Ramos (cell line): ENCODE data around the gene ZSCAN5B.
"Not testable (repeated sequence)": the region's sequence is repeated elsewhere in the genome, so short reads cannot be mapped to it uniquely, and the experiment has no call there.

Source experiments
- in situ Hi-C: fragments of 300-500 bp; cut with MboI; formaldehyde crosslinking; loops from one replicate; pipeline ENCODE4 v1.14.3; 2022; ENCODE audit warnings: low sequenced_read_pairs; ENCODE audit not compliant: unreplicated experiment

Gene ZSCAN5B

DNA sequence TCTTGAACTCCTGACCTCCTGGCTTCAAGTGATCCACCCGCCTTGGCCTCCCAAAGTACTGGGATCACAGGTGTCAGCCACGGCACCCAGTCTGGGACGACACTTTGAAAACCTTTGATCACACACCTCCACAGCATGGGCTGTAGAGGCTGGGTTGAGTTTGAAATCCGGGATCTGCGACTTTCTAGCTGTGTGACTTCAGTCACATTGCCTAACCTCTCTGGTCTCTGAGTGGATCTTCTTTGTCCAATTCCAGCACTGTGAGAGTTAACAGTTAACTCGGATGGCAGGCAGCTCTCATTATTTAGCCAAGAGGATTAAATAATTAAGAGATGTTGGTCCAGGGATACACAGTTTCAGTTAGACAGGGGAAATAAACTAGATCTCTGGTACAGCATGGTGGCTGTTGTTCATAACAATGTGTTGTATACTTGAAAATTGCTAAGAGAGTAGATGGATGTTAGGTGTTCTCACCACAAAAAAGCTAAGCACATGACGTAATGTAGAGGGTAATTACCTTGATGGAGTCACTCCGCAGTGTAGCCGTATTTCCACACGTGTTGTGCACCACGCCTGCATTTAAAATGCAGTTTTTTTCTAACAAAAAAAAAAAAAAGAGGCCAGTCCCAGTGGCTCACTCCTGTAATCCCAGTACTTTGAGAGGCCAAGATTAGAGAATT lies 19.9 kb downstream of the ZSCAN5B start:
- in situ Hi-C loops, result no loop called here

- in situ Hi-C loops, result no loop called here
These were observed 20.7 kb downstream of the ZSCAN5B start for GRCh38 chr19:56176881-56177280.

DNA sequence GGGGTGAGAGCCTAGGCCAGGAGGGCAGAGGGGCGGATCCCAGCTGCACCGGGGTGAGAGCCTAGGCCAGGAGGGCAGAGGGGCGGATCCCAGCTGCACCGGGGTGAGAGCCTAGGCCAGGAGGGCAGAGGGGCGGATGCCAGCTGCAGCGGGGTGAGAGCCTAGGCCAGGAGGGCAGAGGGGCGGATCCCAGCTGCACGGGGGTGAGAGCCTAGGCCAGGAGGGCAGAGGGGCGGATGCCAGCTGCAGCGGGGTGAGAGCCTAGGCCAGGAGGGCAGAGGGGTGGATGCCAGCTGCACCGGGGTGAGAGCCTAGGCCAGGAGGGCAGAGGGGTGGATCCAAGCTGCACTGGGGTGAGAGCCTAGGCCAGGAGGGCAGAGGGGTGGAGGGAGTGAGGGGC lies 21.3 kb downstream of the ZSCAN5B start:
- in situ Hi-C loops, result not testable (repeated sequence)

GRCh38 chr19:56175861-56176307 lies 21.7 kb downstream of the ZSCAN5B start, which contains the start of gene GALP:
GALP (plus strand) TSS chr19:56176008; CDS start chr19:56177109, 1,101 bp downstream.
- in situ Hi-C loops, result not testable (repeated sequence)

GRCh38 chr19:56174550-56174949 lies 23.0 kb downstream of the ZSCAN5B start:
- in situ Hi-C loops, result no loop called here

DNA sequence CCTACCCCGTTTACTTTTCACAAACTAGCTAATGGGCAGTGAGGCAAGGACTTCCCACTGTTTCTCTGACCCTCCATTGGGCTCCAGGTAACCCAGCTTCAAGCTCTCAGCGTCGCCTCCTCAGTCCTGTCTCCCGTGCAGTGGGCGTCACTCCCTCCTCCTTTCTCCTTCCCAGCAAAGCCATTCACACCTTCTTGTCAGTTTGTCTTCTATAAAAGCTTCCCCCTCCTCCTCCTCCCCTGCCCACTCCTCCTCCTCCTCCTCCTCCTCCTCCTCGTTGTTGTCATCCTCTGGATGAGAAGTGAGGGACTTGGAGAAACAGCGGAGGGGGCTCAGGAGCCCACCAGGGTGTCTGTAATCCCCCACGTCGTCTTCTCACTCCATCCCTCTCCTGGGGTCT lies 23.5 kb downstream of the ZSCAN5B start:
- in situ Hi-C loops, result no loop called here

GRCh38 chr19:56170261-56170660 lies 27.3 kb downstream of the ZSCAN5B start:
- in situ Hi-C loops, result no loop called here

DNA sequence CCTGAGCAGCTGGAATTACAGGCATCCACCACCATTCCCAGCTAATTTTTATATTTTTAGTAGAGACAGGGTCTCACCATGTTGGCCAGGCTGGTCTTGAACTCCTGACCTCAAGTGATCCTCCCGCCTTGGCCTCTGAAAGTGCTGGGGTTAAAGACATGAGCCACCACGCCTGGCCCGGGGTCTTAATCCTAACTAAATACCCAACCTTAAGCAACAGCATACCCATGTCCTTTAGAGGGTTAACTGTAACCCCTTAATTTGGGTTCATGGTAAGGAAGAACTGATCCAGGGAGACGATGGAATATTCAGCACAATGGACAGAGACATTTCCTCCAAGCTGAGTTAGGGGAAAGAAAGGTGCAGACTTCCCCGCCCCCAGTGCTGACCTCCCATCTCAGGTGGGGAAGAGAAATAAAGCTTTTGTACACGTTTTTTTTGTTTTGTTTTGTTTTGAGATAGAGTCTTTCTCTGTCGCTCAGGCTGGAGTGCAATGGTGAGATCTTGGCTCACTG lies 30.5 kb downstream of the ZSCAN5B start:
- in situ Hi-C loops, result loop anchor here (5.0 kb wide), 1 partner anchor 85 kb away; no protein-coding TSS in a partner anchor

- in situ Hi-C loops, result no loop called here
These were observed 34.5 kb downstream of the ZSCAN5B start for GRCh38 chr19:56163097-56163496.

GRCh38 chr19:56162258-56162657 lies 35.3 kb downstream of the ZSCAN5B start:
- in situ Hi-C loops, result no loop called here

GRCh38 chr19:56161534-56161933 lies 36.0 kb downstream of the ZSCAN5B start:
- in situ Hi-C loops, result no loop called here

DNA sequence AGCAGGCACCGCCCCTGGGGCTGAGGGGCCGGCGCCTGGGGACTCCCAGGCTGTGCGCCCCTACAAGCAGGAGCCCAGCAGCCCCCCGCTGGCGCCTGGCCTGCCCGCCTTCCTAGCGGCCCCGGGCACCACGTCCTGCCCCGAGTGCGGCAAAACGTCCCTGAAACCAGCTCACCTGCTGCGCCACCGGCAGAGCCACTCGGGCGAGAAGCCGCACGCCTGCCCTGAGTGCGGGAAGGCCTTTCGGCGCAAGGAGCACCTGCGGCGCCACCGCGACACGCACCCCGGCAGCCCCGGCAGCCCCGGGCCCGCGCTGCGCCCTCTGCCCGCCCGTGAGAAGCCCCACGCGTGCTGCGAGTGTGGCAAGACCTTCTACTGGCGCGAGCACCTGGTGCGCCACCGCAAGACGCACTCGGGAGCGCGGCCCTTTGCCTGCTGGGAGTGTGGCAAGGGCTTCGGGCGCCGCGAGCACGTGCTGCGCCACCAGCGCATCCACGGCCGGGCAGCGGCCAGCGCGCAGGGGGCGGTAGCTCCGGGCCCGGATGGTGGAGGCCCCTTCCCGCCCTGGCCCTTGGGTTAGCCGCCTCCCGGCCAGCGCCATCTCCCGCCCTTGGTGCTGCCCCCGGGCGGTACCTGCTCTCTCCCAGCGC lies 37.8 kb downstream of the ZSCAN5B start:
- in situ Hi-C loops, result no loop called here

DNA sequence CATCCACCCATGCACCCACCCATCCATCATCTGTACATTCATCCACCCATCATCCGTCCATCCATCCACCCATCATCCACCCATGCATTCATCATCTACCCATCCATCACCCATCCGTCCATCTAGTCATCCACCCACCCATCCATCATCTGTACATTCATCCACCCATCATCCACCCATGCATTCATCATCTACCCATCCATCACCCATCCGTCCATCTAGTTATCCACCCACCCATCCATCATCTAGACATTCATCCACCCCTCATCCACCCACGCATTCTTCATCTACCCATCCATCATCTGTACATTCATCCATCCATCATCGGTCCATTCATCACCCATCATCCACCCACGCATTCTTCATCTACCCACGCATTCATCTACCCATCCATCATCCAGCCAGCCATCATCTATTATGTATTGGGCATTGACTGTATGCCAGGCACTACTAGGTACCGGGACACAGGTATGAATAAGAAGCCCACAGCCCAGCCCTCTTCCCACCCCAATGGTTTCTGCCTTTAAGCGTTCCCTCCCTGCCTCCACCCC lies 38.5 kb downstream of the ZSCAN5B start:
- in situ Hi-C loops, result no loop called here

- in situ Hi-C loops, result no loop called here
These were observed 39.3 kb downstream of the ZSCAN5B start for GRCh38 chr19:56158170-56158757.

DNA sequence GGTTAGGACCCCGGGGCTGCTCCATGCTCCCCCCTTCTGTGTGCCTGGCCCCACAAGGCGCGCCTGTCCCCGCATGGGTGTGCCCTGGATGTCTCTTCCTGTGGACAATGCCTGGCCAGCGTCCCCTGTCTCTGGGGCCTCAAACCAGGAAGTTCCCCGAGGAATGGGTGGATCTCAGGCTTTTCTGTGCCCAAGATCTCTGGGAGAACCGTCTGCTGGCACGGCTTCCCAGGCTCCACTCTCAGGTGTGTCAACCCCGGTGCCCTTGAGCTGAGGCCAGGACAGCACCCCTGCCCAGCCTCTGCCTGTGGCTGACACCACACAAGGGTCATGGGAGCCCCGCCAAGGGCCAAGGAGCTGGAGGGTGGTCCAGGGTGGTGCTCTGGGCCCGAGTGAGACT lies 40.8 kb downstream of the ZSCAN5B start:
- in situ Hi-C loops, result no loop called here

DNA sequence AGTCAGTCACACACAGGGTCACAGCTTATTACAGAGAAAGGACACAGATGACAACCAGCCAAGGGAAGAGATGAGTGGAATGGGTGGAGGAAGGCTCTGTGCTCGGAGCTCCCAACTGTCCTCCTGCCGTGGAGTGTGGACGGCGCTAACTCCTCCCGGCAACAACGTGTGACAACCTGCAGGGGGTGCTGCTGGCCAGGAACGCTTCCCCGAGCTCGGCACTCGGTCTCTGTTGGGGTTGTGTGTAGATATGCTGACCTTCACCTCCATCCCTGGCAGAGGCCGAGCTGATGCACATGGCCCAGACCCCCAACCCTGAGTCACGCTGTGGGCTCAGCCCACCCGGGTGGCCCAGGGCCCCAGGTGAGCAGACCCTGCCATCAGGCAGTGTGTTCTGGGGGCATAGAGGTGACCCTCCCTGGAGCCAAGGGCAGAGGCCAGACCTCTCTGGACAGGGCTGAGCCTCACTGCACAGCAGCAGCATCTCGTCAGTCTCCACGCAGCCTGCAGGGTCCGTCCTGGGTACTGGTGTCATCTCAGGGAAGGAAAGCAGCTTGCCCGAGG lies 42.4 kb downstream of the ZSCAN5B start:
- in situ Hi-C loops, result no loop called here

- in situ Hi-C loops, result no loop called here
These were observed 44.1 kb downstream of the ZSCAN5B start for GRCh38 chr19:56153507-56153906.

DNA sequence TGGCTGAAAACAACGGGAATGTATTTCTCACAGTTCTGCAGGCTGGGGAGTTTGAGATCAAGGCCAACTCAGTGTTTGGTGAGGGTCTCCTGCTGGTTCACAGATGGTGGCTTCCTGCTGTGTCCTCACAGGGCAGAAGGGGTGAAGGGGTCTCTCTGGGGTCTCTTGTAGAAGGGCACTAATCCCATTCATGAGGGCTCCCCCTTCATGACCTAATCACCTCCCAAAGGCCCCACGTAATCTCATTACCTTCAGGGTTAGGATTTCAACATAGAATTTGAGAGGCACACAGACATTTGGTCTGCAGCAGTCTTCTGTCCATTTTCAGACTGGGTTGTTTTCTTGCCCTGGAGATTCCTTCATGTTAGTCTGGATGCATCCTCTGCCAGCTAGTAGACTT lies 44.9 kb downstream of the ZSCAN5B start:
- in situ Hi-C loops, result no loop called here

- in situ Hi-C loops, result no loop called here
These were observed 47.2 kb downstream of the ZSCAN5B start for GRCh38 chr19:56150358-56150757.

- in situ Hi-C loops, result no loop called here
These were observed 47.9 kb downstream of the ZSCAN5B start for GRCh38 chr19:56149656-56150038.
